Calu3 (cell line): ENCODE results near the gene MAML3. TPM values are rescaled to one million over a fixed set of nuclear protein-coding genes. Genes with fewer than 3 reads are reported as not detected.

Experiments used
- BruUV-seq: library from RNA; stranded (reverse); fragments of 400-500 nt; replicated peaks from 2 replicates; lab custom pipeline; 2021; lab: Mats Ljungman, UMichigan
- CTCF ChIA-PET: fragments of 300-600 bp; sonication (Branson Sonifier 250); formaldehyde crosslinking; loops from one replicate; lab custom pipeline; 2022; ENCODE audit warnings: antibody characterized with exemption; lab: Charles Lee
- DNase-seq: peaks from one replicate; pipeline ENCODE4 v3.0.0; 2022
- H3K27ac Mint-ChIP-seq: one replicate; pipeline ENCODE4 v1.8.0; 2022; ENCODE audit warnings: mixed read lengths; ENCODE audit not compliant: unreplicated experiment
- H3K27me3 Mint-ChIP-seq: one replicate; pipeline ENCODE4 v1.8.0; 2022; ENCODE audit warnings: mixed read lengths; ENCODE audit not compliant: unreplicated experiment
- H3K36me3 Mint-ChIP-seq: one replicate; pipeline ENCODE4 v1.8.0; 2022; ENCODE audit warnings: mild to moderate bottlenecking, moderate library complexity, mixed read lengths; ENCODE audit not compliant: insufficient read depth, unreplicated experiment
- H3K4me1 Mint-ChIP-seq: one replicate; pipeline ENCODE4 v1.8.0; 2022; ENCODE audit warnings: mild to moderate bottlenecking, low read depth, mixed read lengths; ENCODE audit not compliant: unreplicated experiment
- H3K4me3 Mint-ChIP-seq: one replicate; pipeline ENCODE4 v1.8.0; 2022; ENCODE audit warnings: mild to moderate bottlenecking, low read depth, moderate library complexity, mixed read lengths; ENCODE audit not compliant: unreplicated experiment
- H3K9me3 Mint-ChIP-seq: one replicate; pipeline ENCODE4 v1.8.0; 2022; ENCODE audit warnings: low read depth, mixed read lengths; ENCODE audit not compliant: unreplicated experiment
- intact Hi-C: fragments of 100-400 bp; cut with micrococcal nuclease; formaldehyde crosslinking; loops from one replicate; pipeline ENCODE4 v1.10.0; 2022; ENCODE audit not compliant: unreplicated experiment
- total RNA-seq: library from RNA; stranded (reverse); gene quantifications from 2 replicates; pipeline ENCODE4 v1.2.3, GENCODE V29; 2022
- TF ChIP-seq, protein P1 (sequence below): fragments of 200-600 bp; IDR thresholded peaks from one replicate; pipeline ENCODE4 v1.8.0; 2022; ENCODE audit warnings: antibody characterized with exemption; ENCODE audit not compliant: unreplicated experiment

Gene MAML3
- total RNA-seq, 1 experiment from 2014 or later = 4.0 TPM

DNA sequence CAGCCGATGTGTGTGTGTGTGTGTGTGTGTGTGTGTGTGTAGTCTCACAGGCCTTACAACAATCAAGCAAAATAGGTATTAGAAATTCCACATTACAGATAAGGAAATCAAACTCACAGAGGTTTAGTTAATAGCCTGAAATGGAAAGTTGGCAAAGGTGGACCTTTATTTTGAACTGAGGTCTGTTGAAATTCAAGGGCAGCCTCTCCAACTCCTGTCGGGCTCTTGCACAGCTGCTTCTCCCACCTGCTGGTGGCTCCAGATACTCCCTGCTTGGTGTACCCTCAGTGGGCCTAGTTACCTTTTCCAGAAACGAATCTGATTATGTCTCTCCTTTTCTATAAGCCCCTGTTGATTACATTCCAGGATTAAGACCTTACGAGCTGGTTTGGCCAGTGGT, 292.5 kb downstream of the MAML3 start:
- no peaks in the 10 kb centered on the region for H3K4me1 Mint-ChIP-seq
- no TSS peak for BruUV-seq
- no peaks in the 10 kb centered on the region for H3K27me3 Mint-ChIP-seq
- intact Hi-C loops = no loop called here
- H3K36me3 Mint-ChIP-seq = no peaks in the 10 kb centered on the region
- H3K4me3 Mint-ChIP-seq = no peak overlapping the region
- TF ChIP-seq, protein P1, sequence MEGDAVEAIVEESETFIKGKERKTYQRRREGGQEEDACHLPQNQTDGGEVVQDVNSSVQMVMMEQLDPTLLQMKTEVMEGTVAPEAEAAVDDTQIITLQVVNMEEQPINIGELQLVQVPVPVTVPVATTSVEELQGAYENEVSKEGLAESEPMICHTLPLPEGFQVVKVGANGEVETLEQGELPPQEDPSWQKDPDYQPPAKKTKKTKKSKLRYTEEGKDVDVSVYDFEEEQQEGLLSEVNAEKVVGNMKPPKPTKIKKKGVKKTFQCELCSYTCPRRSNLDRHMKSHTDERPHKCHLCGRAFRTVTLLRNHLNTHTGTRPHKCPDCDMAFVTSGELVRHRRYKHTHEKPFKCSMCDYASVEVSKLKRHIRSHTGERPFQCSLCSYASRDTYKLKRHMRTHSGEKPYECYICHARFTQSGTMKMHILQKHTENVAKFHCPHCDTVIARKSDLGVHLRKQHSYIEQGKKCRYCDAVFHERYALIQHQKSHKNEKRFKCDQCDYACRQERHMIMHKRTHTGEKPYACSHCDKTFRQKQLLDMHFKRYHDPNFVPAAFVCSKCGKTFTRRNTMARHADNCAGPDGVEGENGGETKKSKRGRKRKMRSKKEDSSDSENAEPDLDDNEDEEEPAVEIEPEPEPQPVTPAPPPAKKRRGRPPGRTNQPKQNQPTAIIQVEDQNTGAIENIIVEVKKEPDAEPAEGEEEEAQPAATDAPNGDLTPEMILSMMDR = no peak
- H3K27ac Mint-ChIP-seq = no peak overlapping the region
- CTCF ChIA-PET = no interaction called here
- no peak for DNase-seq
- H3K9me3 Mint-ChIP-seq = no peaks in the 10 kb centered on the region

DNA sequence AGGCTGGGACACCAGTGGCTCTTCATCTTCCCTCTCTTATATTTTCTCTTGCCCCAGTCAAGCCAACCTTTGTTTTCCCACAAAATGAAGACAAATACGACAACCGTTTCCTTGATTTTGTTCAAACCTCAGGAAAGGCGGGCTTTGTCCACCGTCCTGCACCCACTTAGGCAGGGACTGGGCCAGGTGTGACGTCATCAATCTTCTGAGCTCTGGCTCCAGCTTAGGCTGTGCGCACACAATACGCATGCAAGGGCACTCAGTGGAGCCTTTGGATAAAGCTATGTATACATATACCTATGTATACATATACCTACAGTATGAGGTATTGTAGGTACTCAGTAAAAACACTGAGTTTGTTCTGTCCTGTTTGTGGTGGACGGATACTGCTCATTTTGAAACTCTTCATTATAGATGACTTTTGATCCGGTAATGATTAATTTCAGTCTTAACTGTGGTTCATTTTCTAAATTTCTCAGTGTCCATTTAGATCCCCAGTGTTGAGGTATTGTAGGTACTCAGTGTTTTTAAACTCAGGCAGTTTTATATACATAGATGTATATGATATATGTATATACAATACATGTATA, 293.5 kb downstream of the MAML3 start:
- Mint-ChIP-seq H3K4me1 (no peaks in the 10 kb centered on the region), H3K36me3 (no peaks in the 10 kb centered on the region), H3K27ac (no peak overlapping the region), H3K27me3 (no peaks in the 10 kb centered on the region), H3K4me3 (no peak overlapping the region), H3K9me3 (no peaks in the 10 kb centered on the region)
- TF ChIP-seq, protein P1 = no peak
- DNase-seq = no peak
- no TSS peak for BruUV-seq
- CTCF ChIA-PET = no interaction called here
- intact Hi-C loops = no loop called here

DNA sequence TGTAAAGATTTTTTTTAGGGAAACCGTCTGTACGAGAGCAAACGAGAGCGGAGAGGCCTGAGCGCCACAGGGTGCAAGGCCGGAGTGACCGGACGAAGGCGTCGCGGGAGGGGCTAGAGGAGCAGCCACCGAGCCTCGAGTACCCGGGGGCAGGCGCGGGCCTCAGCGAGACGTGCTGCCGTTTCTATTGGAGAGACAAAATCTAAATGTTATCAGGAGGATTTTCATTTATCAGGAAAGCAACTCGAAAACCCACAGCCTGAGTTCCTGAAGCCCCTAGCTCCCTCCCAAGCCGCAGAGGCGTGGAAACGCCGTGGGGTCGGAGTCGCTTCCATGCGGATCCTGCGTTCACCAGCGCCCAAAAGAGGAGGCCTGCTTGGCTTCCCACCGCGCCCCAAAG, 294.1 kb downstream of the MAML3 start:
- CTCF ChIA-PET = no interaction called here
- DNase-seq = no peak
- Mint-ChIP-seq H3K27me3 (no peaks in the 10 kb centered on the region), H3K27ac (no peak overlapping the region), H3K9me3 (no peaks in the 10 kb centered on the region), H3K4me1 (no peaks in the 10 kb centered on the region), H3K4me3 (no peak overlapping the region), H3K36me3 (no peaks in the 10 kb centered on the region)
- TF ChIP-seq, protein P1 = no peak
- intact Hi-C loops = no loop called here
- no TSS peak for BruUV-seq

DNA sequence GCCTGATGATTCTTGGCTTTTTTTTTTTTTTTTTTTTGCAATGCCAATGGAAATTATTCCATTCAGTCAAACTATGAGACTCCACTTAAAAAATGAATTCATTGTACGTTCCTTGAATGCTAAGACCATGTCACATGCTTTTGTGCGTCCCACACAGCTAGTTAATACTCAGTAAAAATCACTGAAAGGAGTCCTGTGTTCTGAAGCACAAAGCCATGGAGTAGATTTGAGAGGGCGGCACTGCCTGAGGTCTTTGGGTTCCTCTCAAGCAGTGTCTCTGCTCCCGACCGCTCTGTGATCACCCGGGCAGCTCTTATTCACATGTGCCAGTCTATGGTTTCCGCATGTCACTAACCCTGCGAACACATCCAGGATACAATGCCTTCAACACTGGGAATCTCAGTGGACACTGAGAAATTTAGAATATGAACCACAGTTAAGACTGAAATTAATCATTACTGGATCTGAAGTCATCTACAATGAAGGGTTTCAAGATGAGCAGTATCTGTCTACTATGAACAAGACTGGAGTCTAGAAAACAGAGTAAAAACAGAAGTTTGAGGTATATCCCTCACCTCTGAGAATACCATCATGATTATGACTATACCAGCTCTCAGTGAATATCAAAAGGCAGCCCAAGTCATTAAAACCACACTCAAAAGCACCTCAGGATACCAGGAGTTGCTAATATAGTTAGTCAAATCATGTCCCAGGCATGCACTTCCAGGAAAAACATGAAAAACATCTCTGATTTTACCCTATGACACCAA, 295.4 kb downstream of the MAML3 start:
- DNase-seq = no peak
- Mint-ChIP-seq H3K4me1 (no peaks in the 10 kb centered on the region), H3K9me3 (no peaks in the 10 kb centered on the region), H3K4me3 (no peak overlapping the region), H3K27me3 (no peaks in the 10 kb centered on the region), H3K36me3 (no peaks in the 10 kb centered on the region), H3K27ac (no peak overlapping the region)
- BruUV-seq = no TSS peak
- intact Hi-C loops = no loop called here
- CTCF ChIA-PET = no interaction called here
- TF ChIP-seq, protein P1 = no peak
